IMR-90 (cell line): ENCODE data around the gene NAB1. TPM values are rescaled to one million over a fixed set of nuclear protein-coding genes. Genes with fewer than 3 reads are reported as not detected.

Experiments used
- ATAC-seq: fragments of 200-7000 bp; cut with Tn5 transposase; 2 replicates; pipeline ENCODE4 v1.9.1; 2020; ENCODE audit warnings: low read depth, mild to moderate bottlenecking, moderate library complexity
- BruUV-seq: library from RNA; stranded (reverse); fragments of 400-500 nt; replicated peaks from 2 replicates; lab custom pipeline; 2021; lab: Mats Ljungman, UMichigan
- CTCF ChIA-PET: fragments of 300-600 bp; formaldehyde crosslinking; extraction: SDS; loops from one replicate; lab custom pipeline; 2021; ENCODE audit warnings: antibody characterized with exemption; lab: Yijun Ruan, JAX
- POLR2A ChIA-PET: fragments of 300-600 bp; sonication (Branson Sonifier 250); formaldehyde crosslinking; loops from one replicate; lab custom pipeline; 2022; ENCODE audit warnings: antibody characterized with exemption; ENCODE audit not compliant: unreplicated experiment; lab: Charles Lee
- DNase-seq: peaks from one replicate; pipeline ENCODE4 v3.0.0; 2013
- H2AFZ ChIP-seq: replicated peaks from 2 replicates; pipeline ENCODE3; 2013; ENCODE audit warnings: low read length, mild to moderate bottlenecking; ENCODE audit not compliant: poor library complexity
- H2AK5ac ChIP-seq: 2 replicates; pipeline ENCODE4 v1.6.1; 2013; ENCODE audit warnings: low read depth, low read length, inconsistent platforms
- H2AK9ac ChIP-seq: replicated peaks from 2 replicates; pipeline ENCODE3; 2013; ENCODE audit warnings: mild to moderate bottlenecking, low read depth, low read length, moderate library complexity; ENCODE audit not compliant: poor library complexity
- H2BK120ac ChIP-seq: 2 replicates; pipeline ENCODE4 v1.6.1; 2013; ENCODE audit warnings: low read depth, low read length, inconsistent platforms
- H2BK15ac ChIP-seq: 3 replicates; pipeline ENCODE4 v1.6.1; 2013; ENCODE audit warnings: low read depth, low read length, inconsistent platforms
- H2BK20ac ChIP-seq: 2 replicates; pipeline ENCODE4 v1.6.1; 2013; ENCODE audit warnings: low read depth, mild to moderate bottlenecking, inconsistent platforms, low read length, moderate library complexity
- H2BK5ac ChIP-seq: 2 replicates; pipeline ENCODE4 v1.6.1; 2013; ENCODE audit warnings: mild to moderate bottlenecking, low read depth, low read length, inconsistent platforms; ENCODE audit not compliant: poor library complexity, severe bottlenecking
- H3K14ac ChIP-seq: replicated peaks from 2 replicates; pipeline ENCODE4 v1.6.1; 2013; ENCODE audit warnings: low read depth, low read length, inconsistent platforms
- H3K18ac ChIP-seq: 2 replicates; pipeline ENCODE4 v1.6.1; 2013; ENCODE audit warnings: low read depth, low read length, control low read depth
- H3K23ac ChIP-seq: 2 replicates; pipeline ENCODE4 v1.6.1; 2013; ENCODE audit warnings: low read depth, low read length, inconsistent platforms
- H3K27ac ChIP-seq: 2 replicates; pipeline ENCODE4 v1.5.1; 2013; ENCODE audit warnings: mild to moderate bottlenecking, control low read depth, low read length; ENCODE audit not compliant: insufficient read depth
- H3K27me3 ChIP-seq: 2 replicates; pipeline ENCODE4 v1.6.1; 2013; ENCODE audit warnings: low read length; ENCODE audit not compliant: control insufficient read depth, insufficient read depth
- H3K36me3 ChIP-seq: 2 replicates; pipeline ENCODE4 v1.6.1; 2013; ENCODE audit warnings: low read length, mixed read lengths; ENCODE audit not compliant: control insufficient read depth, insufficient read depth
- H3K4ac ChIP-seq: 2 replicates; pipeline ENCODE4 v1.6.1; 2013; ENCODE audit warnings: low read depth, low read length, inconsistent platforms
- H3K4me1 ChIP-seq: 2 replicates; pipeline ENCODE4 v1.6.1; 2013; ENCODE audit warnings: low read length, mixed read lengths; ENCODE audit not compliant: control insufficient read depth, insufficient read depth
- H3K4me2 ChIP-seq: 2 replicates; pipeline ENCODE4 v1.6.1; 2013; ENCODE audit warnings: low read depth, mild to moderate bottlenecking, control low read depth, low read length, moderate library complexity
- H3K4me3 ChIP-seq: 2 replicates; pipeline ENCODE4 v1.5.1; 2013; ENCODE audit warnings: low read depth, mild to moderate bottlenecking, control low read depth, low read length, moderate library complexity; ENCODE audit not compliant: insufficient read depth
- H3K56ac ChIP-seq: 2 replicates; pipeline ENCODE4 v1.6.1; 2013; ENCODE audit warnings: low read length, inconsistent platforms; ENCODE audit not compliant: insufficient read depth; ENCODE audit errors: extremely low read depth
- H3K79me1 ChIP-seq, 2 experiments: 2 replicates each; pipeline ENCODE4 v1.6.1; 2013; ENCODE audit warnings: low read length in 2 of 2, inconsistent platforms in 1 of 2, low read depth in 1 of 2
- H3K9ac ChIP-seq: 2 replicates; pipeline ENCODE4 v1.6.1; 2013; ENCODE audit warnings: low read depth, low read length, control low read depth
- H3K9me1 ChIP-seq: 2 replicates; pipeline ENCODE4 v1.6.1; 2013; ENCODE audit warnings: low read length, inconsistent platforms; ENCODE audit not compliant: insufficient read depth
- H3K9me3 ChIP-seq: 2 replicates; pipeline ENCODE4 v1.6.1; 2013; ENCODE audit warnings: low read length; ENCODE audit not compliant: control insufficient read depth, insufficient read depth
- H4K20me1 ChIP-seq: 2 replicates; pipeline ENCODE4 v1.6.1; 2013; ENCODE audit warnings: low read length, inconsistent platforms; ENCODE audit not compliant: insufficient read depth
- H4K5ac ChIP-seq: 2 replicates; pipeline ENCODE4 v1.6.1; 2013; ENCODE audit warnings: mild to moderate bottlenecking, low read depth, low read length, control low read depth
- H4K8ac ChIP-seq, 2 experiments: 2 replicates each; pipeline ENCODE4 v1.6.1; 2013; ENCODE audit warnings: low read depth in 2 of 2, low read length in 2 of 2, control low read depth in 1 of 2, inconsistent platforms in 1 of 2
- H4K91ac ChIP-seq: 2 replicates; pipeline ENCODE4 v1.6.1; 2013; ENCODE audit warnings: low read depth, low read length, inconsistent platforms; ENCODE audit not compliant: insufficient read depth
- BHLHE40 ChIP-seq: fragments of 150-350 bp; IDR thresholded peaks from 2 replicates; pipeline ENCODE4 v1.6.1; 2016; ENCODE audit warnings: mild to moderate bottlenecking, low read depth, low read length
- CEBPB ChIP-seq: IDR thresholded peaks from 2 replicates; pipeline ENCODE4 v1.6.1; 2012; ENCODE audit warnings: low read depth, low read length, improper control_type of control experiment
- CHD1 ChIP-seq: IDR thresholded peaks from 2 replicates; pipeline ENCODE4 v1.6.1; 2012; ENCODE audit warnings: low read depth, low read length, improper control_type of control experiment
- CTCF ChIP-seq: conservative IDR thresholded peaks from 2 replicates; pipeline ENCODE4 v1.5.1; 2012; ENCODE audit warnings: mild to moderate bottlenecking, low read depth, low read length, improper control_type of control experiment
- ELK1 ChIP-seq: fragments of 150-350 bp; IDR thresholded peaks from 2 replicates; pipeline ENCODE4 v1.6.1; 2016; ENCODE audit warnings: low read depth, mild to moderate bottlenecking, low read length, moderate library complexity, borderline replicate concordance
- FOS ChIP-seq: fragments of 150-350 bp; IDR thresholded peaks from 2 replicates; pipeline ENCODE4 v1.6.1; 2016; ENCODE audit warnings: low read depth, low read length
- MAFK ChIP-seq: IDR thresholded peaks from 2 replicates; pipeline ENCODE4 v1.6.1; 2012; ENCODE audit warnings: low read depth, low read length, improper control_type of control experiment
- MXI1 ChIP-seq: IDR thresholded peaks from 2 replicates; pipeline ENCODE4 v1.6.1; 2012; ENCODE audit warnings: low read depth, mild to moderate bottlenecking, low read length, moderate library complexity, borderline replicate concordance
- NFE2L2 ChIP-seq: fragments of 150-350 bp; IDR thresholded peaks from 2 replicates; pipeline ENCODE4 v1.6.1; 2016; ENCODE audit warnings: low read depth, mild to moderate bottlenecking, low read length
- WGBS, 2 experiments: methylation state at CpG; one replicate each; pipeline versions ENCODE4 v1.1.5 to v1.1.7; 2013; ENCODE audit warnings: missing lambda C conversion rate in 2 of 2; ENCODE audit not compliant: insufficient read length in 1 of 2; ENCODE audit errors: extremely low coverage in 2 of 2; 5-methylcytosine and 5-hydroxymethylcytosine counted together
- dilution Hi-C: fragments of 300-500 bp; cut with HindIII; formaldehyde crosslinking; loops from one replicate; pipeline ENCODE4 v1.14.3; 2018; ENCODE audit warnings: low sequenced_read_pairs; ENCODE audit not compliant: unreplicated experiment
- in situ Hi-C: fragments of 300-500 bp; cut with MboI; formaldehyde crosslinking; loops from 3 replicates; pipeline ENCODE4 v1.14.3; 2019; ENCODE audit warnings: low sequenced_read_pairs, inconsistent platforms, mixed read lengths
- intact Hi-C: fragments of 100-400 bp; cut with micrococcal nuclease; formaldehyde crosslinking; loops from 2 replicates; pipeline ENCODE4 v1.10.0; 2022
- polyA plus RNA-seq, 3 experiments: library from polyadenylated mRNA; depleted of rRNA; stranded (reverse); fragments of >200 nt; gene quantifications; 2 replicates each; pipeline ENCODE4 v1.2.3, GENCODE V29; 2012; ENCODE audit warnings: low replicate concordance in 1 of 3
- total RNA-seq: library from RNA; depleted of rRNA; stranded (reverse); fragments of >200 nt; gene quantifications from 2 replicates; pipeline ENCODE4 v1.2.3, GENCODE V29; 2012

The NAB1 gene
- total and polyA plus RNA-seq, 2 of the 4 experiments (the other 2 are of a cell fraction) = 11.9 to 31.2 TPM

- Histone ChIP-seq H2BK15ac (no peak overlapping the region), H3K4me3 (no peak overlapping the region), H2BK20ac (no peak overlapping the region), H3K23ac (no peak overlapping the region), H2AK5ac (no peak overlapping the region), H3K27ac (no peak overlapping the region), H2AK9ac (no peak overlapping the region), H3K36me3 (no peaks in the 10 kb centered on the region), H2BK120ac (no peak overlapping the region), H2AFZ (no peak overlapping the region), H3K4ac (no peak overlapping the region), H3K56ac (no peak overlapping the region), H3K9me1 (no peaks in the 10 kb centered on the region), H3K18ac (no peak overlapping the region), H4K20me1 (no peaks in the 10 kb centered on the region), H3K4me2 (no peak overlapping the region), H4K5ac (no peak overlapping the region), H3K9ac (no peak overlapping the region), H3K79me1 (no peaks in the 10 kb centered on the region), H3K14ac (no peak overlapping the region), H2BK5ac (no peak overlapping the region), H3K4me1 (no peaks in the 10 kb centered on the region), H4K8ac (no peak overlapping the region), H4K91ac (no peak overlapping the region), H3K27me3 (peaks cover 2% of the 10 kb centered on the region), H3K9me3 (peaks cover 3% of the 10 kb centered on the region; the same call in 1 of the 2 replicates)
- ATAC-seq (no peak), DNase-seq (no peak)
- dilution Hi-C loops (no loop called here), intact Hi-C loops (no loop called here), in situ Hi-C loops (no loop called here)
- ChIA-PET CTCF (no interaction called here), POLR2A (no interaction called here)
- no TSS peak for BruUV-seq
- WGBS, 2 experiments = 100% methylated on average over 2 of the region's 6 CpGs; no CpG with 5 or more reads in 1 of the 2 experiments
- TF ChIP-seq FOS (no peak), CHD1 (no peak), MXI1 (no peak), MAFK (no peak), ELK1 (no peak), NFE2L2 (no peak), BHLHE40 (no peak), CEBPB (no peak), CTCF (no peak)
Measured at GRCh38 chr2:190705280-190705679, 56.4 kb downstream of the NAB1 start.
